WERI-Rb-1 (cell line): Measurements from ENCODE around the gene EPB42.

Source experiments
- DNase-seq: peaks from one replicate; pipeline ENCODE4 v3.0.0-alpha.2; 2020
- H3K27ac ChIP-seq: fragments of 250-450 bp; sonication (Bioruptor Pico); 2 replicates; pipeline ENCODE4 v1.5.1; 2020; ENCODE audit warnings: mild to moderate bottlenecking, moderate library complexity
- H3K27me3 ChIP-seq: fragments of 250-450 bp; sonication (Bioruptor Pico); 2 replicates; pipeline ENCODE4 v1.5.1; 2021; ENCODE audit warnings: mild to moderate bottlenecking, low read depth, moderate library complexity; ENCODE audit not compliant: insufficient read depth, severe bottlenecking
- H3K36me3 ChIP-seq: fragments of 250-450 bp; sonication (Bioruptor Pico); 2 replicates; pipeline ENCODE4 v1.5.1; 2020; ENCODE audit warnings: mild to moderate bottlenecking, moderate library complexity
- H3K4me3 ChIP-seq: 2 replicates; pipeline ENCODE4 v1.5.1; 2011; ENCODE audit warnings: low read depth, mild to moderate bottlenecking, control low read depth, low read length
- H3K9me3 ChIP-seq: fragments of 250-450 bp; sonication (Bioruptor Pico); 2 replicates; pipeline ENCODE4 v1.5.1; 2021; ENCODE audit warnings: mild to moderate bottlenecking, moderate library complexity; ENCODE audit not compliant: severe bottlenecking
- CTCF ChIP-seq: IDR thresholded peaks from 2 replicates; pipeline ENCODE4 v1.5.1; 2011; ENCODE audit warnings: low read depth, mild to moderate bottlenecking, control low read depth, inconsistent platforms, low read length

Gene EPB42

GRCh38 chr15:43266386-43266785, 45.6 kb upstream of the EPB42 start:
- H3K27ac ChIP-seq = no peak overlapping the region
- DNase-seq = no peak

GRCh38 chr15:43260011-43260615, 39.3 kb upstream of the EPB42 start:
- H3K4me3 ChIP-seq = no peak overlapping the region
- H3K36me3 ChIP-seq = no peaks in the 10 kb centered on the region
- no peak for TF ChIP-seq CTCF
- no peaks in the 10 kb centered on the region for H3K27me3 ChIP-seq
- H3K27ac ChIP-seq = no peak overlapping the region
- no peaks in the 10 kb centered on the region for H3K9me3 ChIP-seq
- no peak for DNase-seq

More at GRCh38 chr15:43266386-43266785, 45.6 kb upstream of the EPB42 start:
- Histone ChIP-seq H3K36me3 (no peaks in the 10 kb centered on the region), H3K4me3 (no peak overlapping the region), H3K9me3 (no peaks in the 10 kb centered on the region), H3K27me3 (no peaks in the 10 kb centered on the region)
- no peak for TF ChIP-seq CTCF

GRCh38 chr15:43258781-43259180, 38.0 kb upstream of the EPB42 start:
- H3K36me3 ChIP-seq = no peaks in the 10 kb centered on the region
- no peak for DNase-seq
- no peak overlapping the region for H3K4me3 ChIP-seq
- TF ChIP-seq CTCF = no peak
- no peak overlapping the region for H3K27ac ChIP-seq
- H3K9me3 ChIP-seq = no peaks in the 10 kb centered on the region
- H3K27me3 ChIP-seq = no peaks in the 10 kb centered on the region

- TF ChIP-seq CTCF = no peak
- Histone ChIP-seq H3K36me3 (no peaks in the 10 kb centered on the region), H3K4me3 (no peak overlapping the region), H3K27ac (no peak overlapping the region), H3K27me3 (no peaks in the 10 kb centered on the region), H3K9me3 (no peaks in the 10 kb centered on the region)
- no peak for DNase-seq
Observed at GRCh38 chr15:43256341-43256740, 35.5 kb upstream of the EPB42 start.

GRCh38 chr15:43255376-43255775, 34.6 kb upstream of the EPB42 start:
- Histone ChIP-seq H3K27me3 (no peaks in the 10 kb centered on the region), H3K9me3 (no peaks in the 10 kb centered on the region), H3K36me3 (no peaks in the 10 kb centered on the region), H3K4me3 (no peak overlapping the region), H3K27ac (no peak overlapping the region)
- no peak for DNase-seq
- TF ChIP-seq CTCF = no peak
